ENCODE data around the gene P4HTM.
A peak's percentile ranks its signal among the peaks of the same experiment; 100 is the strongest.

The P4HTM gene

GRCh38 chr3:49015765-49016164 is 25.7 kb downstream of the P4HTM start:
- TF ChIP-seq, protein P1, sequence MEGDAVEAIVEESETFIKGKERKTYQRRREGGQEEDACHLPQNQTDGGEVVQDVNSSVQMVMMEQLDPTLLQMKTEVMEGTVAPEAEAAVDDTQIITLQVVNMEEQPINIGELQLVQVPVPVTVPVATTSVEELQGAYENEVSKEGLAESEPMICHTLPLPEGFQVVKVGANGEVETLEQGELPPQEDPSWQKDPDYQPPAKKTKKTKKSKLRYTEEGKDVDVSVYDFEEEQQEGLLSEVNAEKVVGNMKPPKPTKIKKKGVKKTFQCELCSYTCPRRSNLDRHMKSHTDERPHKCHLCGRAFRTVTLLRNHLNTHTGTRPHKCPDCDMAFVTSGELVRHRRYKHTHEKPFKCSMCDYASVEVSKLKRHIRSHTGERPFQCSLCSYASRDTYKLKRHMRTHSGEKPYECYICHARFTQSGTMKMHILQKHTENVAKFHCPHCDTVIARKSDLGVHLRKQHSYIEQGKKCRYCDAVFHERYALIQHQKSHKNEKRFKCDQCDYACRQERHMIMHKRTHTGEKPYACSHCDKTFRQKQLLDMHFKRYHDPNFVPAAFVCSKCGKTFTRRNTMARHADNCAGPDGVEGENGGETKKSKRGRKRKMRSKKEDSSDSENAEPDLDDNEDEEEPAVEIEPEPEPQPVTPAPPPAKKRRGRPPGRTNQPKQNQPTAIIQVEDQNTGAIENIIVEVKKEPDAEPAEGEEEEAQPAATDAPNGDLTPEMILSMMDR (IDR thresholded peaks at IDR 0.05; ENCODE audit: low read depth, low read length, missing control alignments): no peak
- no peak for DNase-seq (ENCODE audit: low read depth)

GRCh38 chr3:49016414-49017228 is 26.6 kb downstream of the P4HTM start:
- DNase-seq (ENCODE audit: low read depth): no peak
- no peak overlapping the region for H3K4me3 ChIP-seq (ENCODE audit: low read depth, low read length)
- TF ChIP-seq, protein P1 (IDR thresholded peaks at IDR 0.05; ENCODE audit: low read depth, low read length, missing control alignments): no peak

More at GRCh38 chr3:49015765-49016164, 25.7 kb downstream of the P4HTM start:
- H3K4me3 ChIP-seq (ENCODE audit: low read depth, low read length): no peak overlapping the region

- TF ChIP-seq, protein P1 (IDR thresholded peaks at IDR 0.05; ENCODE audit: low read depth, low read length, missing control alignments): no peak
- peak overlapping the region; percentile 79 for H3K4me3 ChIP-seq (ENCODE audit: low read depth, low read length)
- no peak for DNase-seq (ENCODE audit: low read depth)
Observed at GRCh38 chr3:49017229-49017970, 27.4 kb downstream of the P4HTM start.

- TF ChIP-seq, protein P1 (IDR thresholded peaks at IDR 0.05; ENCODE audit: low read depth, low read length, missing control alignments): no peak
- H3K4me3 ChIP-seq (ENCODE audit: low read depth, low read length): peak within 1 kb of the TSS; percentile 79
- DNase-seq (ENCODE audit: low read depth): no peak
Observed at GRCh38 chr3:49017971-49018706, 28.1 kb downstream of the P4HTM start, which contains the start of gene DALRD3. TSS of gene DALRD3 (minus strand) at chr3:49018580. CDS start at chr3:49018564, 16 bp downstream.

GRCh38 chr3:49018707-49019006 is 28.6 kb downstream of the P4HTM start:
- H3K4me3 ChIP-seq (ENCODE audit: low read depth, low read length): peak overlapping the region; percentile 79
- DNase-seq (ENCODE audit: low read depth): no peak
- TF ChIP-seq, protein P1 (IDR thresholded peaks at IDR 0.05; ENCODE audit: low read depth, low read length, missing control alignments): no peak

GRCh38 chr3:49019941-49020329 is 29.9 kb downstream of the P4HTM start:
- no peak for DNase-seq (ENCODE audit: low read depth)
- H3K4me3 ChIP-seq (ENCODE audit: low read depth, low read length): peak overlapping the region; percentile 79
- TF ChIP-seq, protein P1 (IDR thresholded peaks at IDR 0.05; ENCODE audit: low read depth, low read length, missing control alignments): no peak
